ENCODE measurements around the gene DNER. TPM values are rescaled to one million over a fixed set of nuclear protein-coding genes. Genes with fewer than 3 reads are reported as not detected.

DNER gene
- total and polyA plus RNA-seq, 4 donors = 0.01 TPM; not detected in 3

- Histone ChIP-seq H3K9me3 (ENCODE audit: control insufficient read depth in 4 of 4, low read length in 3 of 4) (peaks cover 0 to 7% (median 0%) of the 10 kb centered on the region in 4 donors), H3K27ac (ENCODE audit: low read depth in 1 of 2, low read length in 2 of 2) (no peak overlapping the region), H3K4me1 (ENCODE audit: control insufficient read depth in 4 of 4, insufficient read depth in 4 of 4, low read length in 3 of 4) (peaks cover 0 to 3% (median 2%) of the 10 kb centered on the region in 4 donors), H3K4me3 (ENCODE audit: low read depth in 1 of 3, low read length in 3 of 3) (no peak overlapping the region), H3K36me3 (ENCODE audit: control insufficient read depth in 4 of 4, insufficient read depth in 3 of 4, low read depth in 1 of 4, low read length in 3 of 4) (no peaks in the 10 kb centered on the region), H3K9ac (ENCODE audit: low read depth in 1 of 2, low read length in 2 of 2) (no peak overlapping the region), H3K27me3 (ENCODE audit: control insufficient read depth in 4 of 4, insufficient read depth in 4 of 4, low read length in 3 of 4) (no peaks in the 10 kb centered on the region)
- DNase-seq (ENCODE audit: low spot score) = no peak
- WGBS = 76% methylated on average over 5 of the region's 5 CpGs
- TF ChIP-seq RXRA (IDR thresholded peaks at IDR 0.05) (no peak), FOXA1 (IDR thresholded peaks at IDR 0.05) (no peak), RAD21 (IDR thresholded peaks at IDR 0.05) (no peak), TAF1 (conservative IDR thresholded peaks at IDR 0.05) (no peak), YY1 (IDR thresholded peaks at IDR 0.05) (no peak), HNF4A (conservative IDR thresholded peaks at IDR 0.05) (no peak), FOXA2 (IDR thresholded peaks at IDR 0.05) (no peak)
Observed at GRCh38 chr2:229387866-229388265, 326.5 kb downstream of the DNER start.

- Histone ChIP-seq H3K36me3 (ENCODE audit: control insufficient read depth in 4 of 4, insufficient read depth in 3 of 4, low read depth in 1 of 4, low read length in 3 of 4) (no peaks in the 10 kb centered on the region), H3K27ac (ENCODE audit: low read depth in 1 of 2, low read length in 2 of 2) (no peak overlapping the region), H3K4me3 (ENCODE audit: low read depth in 1 of 3, low read length in 3 of 3) (no peak overlapping the region), H3K27me3 (ENCODE audit: control insufficient read depth in 4 of 4, insufficient read depth in 4 of 4, low read length in 3 of 4) (no peaks in the 10 kb centered on the region), H3K4me1 (ENCODE audit: control insufficient read depth in 4 of 4, insufficient read depth in 4 of 4, low read length in 3 of 4) (no peaks in the 10 kb centered on the region), H3K9me3 (ENCODE audit: control insufficient read depth in 4 of 4, low read length in 3 of 4) (no peaks in the 10 kb centered on the region), H3K9ac (ENCODE audit: low read depth in 1 of 2, low read length in 2 of 2) (no peak overlapping the region)
- DNase-seq (ENCODE audit: low spot score) = no peak
- WGBS = 77% methylated on average over 5 of the region's 5 CpGs
- no peak for TF ChIP-seq GABPA (IDR thresholded peaks at IDR 0.05 in 1 of 2, conservative IDR thresholded peaks at IDR 0.05 in 1 of 2)
- TF ChIP-seq HNF4G (IDR thresholded peaks at IDR 0.05) = no peak
- TF ChIP-seq HNF4A (conservative IDR thresholded peaks at IDR 0.05) = no peak
- TF ChIP-seq FOXA1 (IDR thresholded peaks at IDR 0.05) = no peak
- no peak for TF ChIP-seq NR2F2 (IDR thresholded peaks at IDR 0.05)
- TF ChIP-seq FOXA2 (IDR thresholded peaks at IDR 0.05) = no peak
- TF ChIP-seq REST (IDR thresholded peaks at IDR 0.05) = no peak
- no peak for TF ChIP-seq EGR1 (IDR thresholded peaks at IDR 0.05; ENCODE audit: low read depth in 2 of 2)
- TF ChIP-seq RAD21 (IDR thresholded peaks at IDR 0.05) = no peak
- no peak for TF ChIP-seq SP1 (IDR thresholded peaks at IDR 0.05)
- TF ChIP-seq YY1 (IDR thresholded peaks at IDR 0.05) = no peak
- no peak for TF ChIP-seq ZBTB33 (IDR thresholded peaks at IDR 0.05)
Observed at GRCh38 chr2:229380101-229380625, 334.2 kb downstream of the DNER start.

GRCh38 chr2:229378386-229378785 lies 336.0 kb downstream of the DNER start:
- 61% methylated on average over 3 of the region's 3 CpGs for WGBS
- no peak overlapping the region for H3K27ac ChIP-seq (ENCODE audit: low read depth in 1 of 2, low read length in 2 of 2)
- TF ChIP-seq HNF4G (IDR thresholded peaks at IDR 0.05) = no peak
- TF ChIP-seq SP1 (IDR thresholded peaks at IDR 0.05) = no peak
- TF ChIP-seq FOXA2 (IDR thresholded peaks at IDR 0.05) = no peak
- no peak for TF ChIP-seq MAX (IDR thresholded peaks at IDR 0.05)
- TF ChIP-seq NR2F2 (IDR thresholded peaks at IDR 0.05) = no peak
- no peak for TF ChIP-seq HNF4A (conservative IDR thresholded peaks at IDR 0.05)
- no peak for TF ChIP-seq TAF1 (conservative IDR thresholded peaks at IDR 0.05)
- no peak for TF ChIP-seq CTCF (IDR thresholded peaks at IDR 0.05; ENCODE audit: low read depth, low read length, missing input control)
- no peak for TF ChIP-seq FOXA1 (IDR thresholded peaks at IDR 0.05)
- TF ChIP-seq EGR1 (IDR thresholded peaks at IDR 0.05; ENCODE audit: low read depth in 2 of 2) = no peak
- no peak for TF ChIP-seq REST (IDR thresholded peaks at IDR 0.05)
- TF ChIP-seq RXRA (IDR thresholded peaks at IDR 0.05) = no peak

More at GRCh38 chr2:229378386-229378785, 336.0 kb downstream of the DNER start:
- Histone ChIP-seq H3K36me3 (ENCODE audit: control insufficient read depth in 4 of 4, insufficient read depth in 3 of 4, low read depth in 1 of 4, low read length in 3 of 4) (no peaks in the 10 kb centered on the region), H3K9me3 (ENCODE audit: control insufficient read depth in 4 of 4, low read length in 3 of 4) (no peaks in the 10 kb centered on the region), H3K9ac (ENCODE audit: low read depth in 1 of 2, low read length in 2 of 2) (no peak overlapping the region), H3K4me3 (ENCODE audit: low read depth in 1 of 3, low read length in 3 of 3) (no peak overlapping the region), H3K27me3 (ENCODE audit: control insufficient read depth in 4 of 4, insufficient read depth in 4 of 4, low read length in 3 of 4) (no peaks in the 10 kb centered on the region), H3K4me1 (ENCODE audit: control insufficient read depth in 4 of 4, insufficient read depth in 4 of 4, low read length in 3 of 4) (no peaks in the 10 kb centered on the region)
- no peak for DNase-seq (ENCODE audit: low spot score)
